Body of pancreas (tissue), 4 donors: ENCODE results near the gene PACS1. TPM values are rescaled to one million over a fixed set of nuclear protein-coding genes. Genes with fewer than 3 reads are reported as not detected.

ENCODE experiments used
- ATAC-seq: fragments of 150-250 bp; one replicate; pipeline ENCODE4 v1.9.1; 2016
- DNase-seq, 4 donors: peaks; one replicate each; pipeline ENCODE4 v3.0.0-alpha.2; 2019
- H3K27ac ChIP-seq, 4 donors: fragments of 200-600 bp; sonication (generic); 1 replicate in 3 of 4; 2 replicates in 1 of 4; pipeline versions ENCODE4 v1.5.1 to v1.6.1; 2016 to 2019; ENCODE audit warnings: mild to moderate bottlenecking in 1 of 4, mixed read lengths in 1 of 4, moderate library complexity in 1 of 4
- H3K27me3 ChIP-seq, 2 donors: fragments of 200-600 bp; sonication (generic); one replicate each; pipeline ENCODE4 v1.6.0; 2016; ENCODE audit warnings: mild to moderate bottlenecking in 1 of 2
- H3K36me3 ChIP-seq, 2 donors: fragments of 200-600 bp; sonication (generic); replicated peaks in 1 of 2; 2 replicates each; pipeline ENCODE4 v1.5.1; 2016; ENCODE audit warnings: low read depth in 2 of 2; ENCODE audit not compliant: insufficient read depth in 1 of 2
- H3K4me1 ChIP-seq: fragments of 200-600 bp; sonication (generic); one replicate; pipeline ENCODE4 v1.6.0; 2016
- H3K4me3 ChIP-seq, 2 donors: fragments of 200-600 bp; sonication (generic); 1 replicate in 1 of 2; 2 replicates in 1 of 2; pipeline ENCODE4 v1.5.1; 2016 to 2019
- H3K9me3 ChIP-seq, 3 donors: fragments of 200-600 bp; sonication (generic); 1 replicate in 2 of 3; 2 replicates in 1 of 3; pipeline ENCODE4 v1.5.1; 2016
- CTCF ChIP-seq, 7 experiments: fragments of 450-650 bp in 4 of 7; fragments of 200-600 bp in 3 of 7; sonication (generic) in 3 of 7; IDR thresholded peaks; one replicate each; pipeline ENCODE4 v1.5.1; 2016 to 2019; ENCODE audit warnings: antibody characterized with exemption in 7 of 7
- POLR2A ChIP-seq, 3 donors: fragments of 450-650 bp; IDR thresholded peaks; one replicate each; pipeline ENCODE4 v1.6.1; 2016; ENCODE audit warnings: antibody characterized with exemption in 3 of 3, mild to moderate bottlenecking in 2 of 3
- WGBS, 2 donors: methylation state at CpG; one replicate each; pipeline ENCODE4 v1.1.5; 2017; 5-methylcytosine and 5-hydroxymethylcytosine counted together
- intact Hi-C: fragments of 100-400 bp; cut with DNase I; formaldehyde crosslinking; loops from one replicate; pipeline ENCODE4 v1.15.1; 2023
- total RNA-seq, 2 donors: library from RNA; depleted of rRNA; stranded (reverse); fragments of >200 nt; gene quantifications; one replicate each; pipeline ENCODE4 v1.1.0, GENCODE V29; 2016

Gene PACS1
- total RNA-seq, 2 donors from 2014 or later, result 17.5 to 19.7 TPM

- intact Hi-C loops, result no loop called here
- Histone ChIP-seq H3K27me3 (no peaks in the 10 kb centered on the region), H3K4me1 (peaks cover 13% of the 10 kb centered on the region), H3K4me3 (no peak overlapping the region), H3K36me3 (no peaks in the 10 kb centered on the region), H3K9me3 (no peaks in the 10 kb centered on the region), H3K27ac (no peak overlapping the region)
- DNase-seq, result no peak
- TF ChIP-seq POLR2A (IDR thresholded peaks at IDR 0.05), result no peak
- TF ChIP-seq CTCF (IDR thresholded peaks at IDR 0.05), result no peak
- ATAC-seq, result no peak
These were observed 108.8 kb downstream of the PACS1 start for GRCh38 chr11:66178871-66179270.

DNA sequence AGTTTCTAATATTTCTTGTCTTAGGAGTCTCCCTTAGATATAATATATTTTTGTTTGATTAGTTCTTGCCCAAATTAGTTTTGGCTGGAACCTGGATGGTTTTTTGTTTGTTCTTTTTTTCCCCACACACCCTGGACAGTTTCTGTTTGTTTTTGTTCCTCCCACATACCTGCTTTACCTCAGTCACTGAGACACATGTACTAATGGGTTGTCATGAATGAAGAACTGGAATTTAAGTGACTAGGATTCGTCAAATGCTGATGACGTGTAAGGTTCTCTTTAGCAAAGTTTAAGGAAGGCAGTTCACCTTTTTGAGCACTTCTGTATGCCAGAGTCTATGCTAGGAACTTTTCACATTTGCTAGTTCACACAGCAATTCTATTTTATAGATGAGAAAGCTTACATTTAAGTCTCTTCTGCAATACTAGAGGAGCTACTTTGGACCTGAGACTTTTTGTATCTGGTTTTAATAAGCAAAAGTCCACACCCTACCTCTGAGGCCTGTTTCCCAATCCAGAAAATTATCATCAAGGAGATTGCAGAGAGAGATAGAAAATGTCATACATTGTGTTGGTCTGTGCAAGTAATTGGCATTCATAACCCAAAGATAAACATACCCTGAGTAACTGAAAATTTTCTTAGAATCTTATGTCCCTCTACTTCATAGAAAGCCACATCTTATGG lies 111.7 kb downstream of the PACS1 start:
- TF ChIP-seq CTCF (IDR thresholded peaks at IDR 0.05), result no peak
- TF ChIP-seq POLR2A (IDR thresholded peaks at IDR 0.05), result no peak
- Histone ChIP-seq H3K9me3 (no peaks in the 10 kb centered on the region), H3K36me3 (no peaks in the 10 kb centered on the region), H3K27ac (no peak overlapping the region), H3K4me1 (peaks cover 13% of the 10 kb centered on the region), H3K27me3 (no peaks in the 10 kb centered on the region), H3K4me3 (no peak overlapping the region)
- 34 to 41% methylated on average over 2 of the region's 2 CpGs for WGBS, 2 donors
- DNase-seq (no peak), ATAC-seq (no peak)
- intact Hi-C loops, result no loop called here

GRCh38 chr11:66183494-66184048 lies 113.5 kb downstream of the PACS1 start:
- no peak for DNase-seq
- H3K9me3 ChIP-seq, result no peaks in the 10 kb centered on the region
- peaks cover 13% of the 10 kb centered on the region for H3K4me1 ChIP-seq
- H3K36me3 ChIP-seq, result no peaks in the 10 kb centered on the region
- no peaks in the 10 kb centered on the region for H3K27me3 ChIP-seq
- no peak overlapping the region for H3K4me3 ChIP-seq
- ATAC-seq, result no peak
- WGBS, 2 donors, result 90 to 93% methylated on average over 3 of the region's 3 CpGs
- H3K27ac ChIP-seq, result no peak overlapping the region
- intact Hi-C loops, result no loop called here
- TF ChIP-seq POLR2A (IDR thresholded peaks at IDR 0.05), result no peak

DNA sequence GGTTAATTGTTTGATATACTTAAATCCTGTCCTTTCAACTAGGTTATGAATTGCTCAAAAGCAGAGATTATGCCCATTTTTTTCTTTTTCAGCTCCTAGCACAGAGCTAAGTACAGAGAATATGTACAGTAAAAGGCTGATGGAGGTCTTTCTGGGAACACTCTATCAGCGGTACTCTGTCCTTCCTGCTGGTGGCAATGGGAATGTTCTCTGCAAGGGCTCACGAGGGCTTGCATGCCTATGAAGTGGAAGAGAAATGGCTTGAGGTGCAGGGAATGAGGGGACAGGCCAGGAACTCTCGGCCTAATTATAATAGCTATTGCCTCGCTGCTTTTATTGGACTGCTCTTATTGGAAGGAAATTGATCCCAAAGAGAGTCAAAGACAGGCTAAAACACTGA lies 114.7 kb downstream of the PACS1 start:
- Histone ChIP-seq H3K36me3 (no peaks in the 10 kb centered on the region), H3K27me3 (no peaks in the 10 kb centered on the region), H3K9me3 (no peaks in the 10 kb centered on the region), H3K4me1 (peaks cover 13% of the 10 kb centered on the region), H3K4me3 (no peak overlapping the region), H3K27ac (no peak overlapping the region)
- ATAC-seq, result no peak
- TF ChIP-seq POLR2A (IDR thresholded peaks at IDR 0.05) (no peak), CTCF (IDR thresholded peaks at IDR 0.05) (no peak)
- DNase-seq, result no peak
- intact Hi-C loops, result no loop called here
- 90 to 92% methylated on average over 4 of the region's 4 CpGs for WGBS, 2 donors

DNA sequence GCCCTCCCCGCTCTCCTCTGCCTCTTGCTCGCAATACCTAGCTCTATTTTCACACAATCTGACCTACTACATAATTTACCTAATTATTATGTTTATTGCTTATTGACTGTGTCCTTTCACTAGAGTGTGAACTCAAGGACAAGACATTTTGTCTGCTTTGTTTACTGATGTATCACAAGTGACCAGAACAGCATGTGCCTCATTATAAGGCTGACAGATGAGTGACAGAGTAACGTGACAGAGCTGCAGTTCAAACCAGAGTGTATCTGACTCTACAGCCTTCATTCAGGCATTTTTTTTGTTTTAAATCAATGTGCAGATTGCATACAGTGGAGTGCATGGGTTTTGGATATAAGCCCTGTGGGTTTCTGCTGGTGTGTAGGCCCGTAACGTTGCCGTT lies 116.4 kb downstream of the PACS1 start:
- no peak overlapping the region for H3K27ac ChIP-seq
- H3K9me3 ChIP-seq, result no peaks in the 10 kb centered on the region
- H3K36me3 ChIP-seq, result no peaks in the 10 kb centered on the region
- peaks cover 10% of the 10 kb centered on the region for H3K4me1 ChIP-seq
- TF ChIP-seq CTCF (IDR thresholded peaks at IDR 0.05), result no peak
- TF ChIP-seq POLR2A (IDR thresholded peaks at IDR 0.05), result no peak
- intact Hi-C loops, result no loop called here
- DNase-seq, result no peak
- no peaks in the 10 kb centered on the region for H3K27me3 ChIP-seq
- WGBS, 2 donors, result 96 to 98% methylated on average over 6 of the region's 6 CpGs
- no peak for ATAC-seq
- H3K4me3 ChIP-seq, result no peak overlapping the region
